Measurements from ENCODE around the gene MUC16. TPM values are rescaled to one million over a fixed set of nuclear protein-coding genes. Genes with fewer than 3 reads are reported as not detected.

Gene MUC16
- total RNA-seq, 2 experiments from 2014 or later = not detected

DNA sequence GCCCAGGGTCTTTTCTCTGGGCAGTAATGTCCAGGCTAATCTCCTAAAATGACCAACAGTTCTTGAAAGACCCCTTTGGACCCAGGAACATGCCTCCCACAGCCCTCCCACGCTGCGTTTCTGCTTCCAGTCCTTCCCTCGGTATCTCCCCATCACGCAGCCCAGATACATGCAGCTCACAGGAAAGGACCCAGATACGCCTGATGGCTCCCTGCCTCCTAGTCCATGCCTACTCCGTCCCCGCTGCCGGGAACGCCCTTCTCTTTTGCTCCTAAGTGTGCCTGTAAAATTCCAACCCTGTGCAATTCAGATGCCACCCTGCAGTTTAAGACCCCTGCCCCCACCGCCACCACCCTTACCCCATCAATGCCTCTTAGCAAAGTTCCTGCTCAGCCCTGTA is 778 bp downstream of the MUC16 start:
- peaks cover 7% of the 10 kb centered on the region for H3K27me3 Mint-ChIP-seq
- TF ChIP-seq, protein P1, sequence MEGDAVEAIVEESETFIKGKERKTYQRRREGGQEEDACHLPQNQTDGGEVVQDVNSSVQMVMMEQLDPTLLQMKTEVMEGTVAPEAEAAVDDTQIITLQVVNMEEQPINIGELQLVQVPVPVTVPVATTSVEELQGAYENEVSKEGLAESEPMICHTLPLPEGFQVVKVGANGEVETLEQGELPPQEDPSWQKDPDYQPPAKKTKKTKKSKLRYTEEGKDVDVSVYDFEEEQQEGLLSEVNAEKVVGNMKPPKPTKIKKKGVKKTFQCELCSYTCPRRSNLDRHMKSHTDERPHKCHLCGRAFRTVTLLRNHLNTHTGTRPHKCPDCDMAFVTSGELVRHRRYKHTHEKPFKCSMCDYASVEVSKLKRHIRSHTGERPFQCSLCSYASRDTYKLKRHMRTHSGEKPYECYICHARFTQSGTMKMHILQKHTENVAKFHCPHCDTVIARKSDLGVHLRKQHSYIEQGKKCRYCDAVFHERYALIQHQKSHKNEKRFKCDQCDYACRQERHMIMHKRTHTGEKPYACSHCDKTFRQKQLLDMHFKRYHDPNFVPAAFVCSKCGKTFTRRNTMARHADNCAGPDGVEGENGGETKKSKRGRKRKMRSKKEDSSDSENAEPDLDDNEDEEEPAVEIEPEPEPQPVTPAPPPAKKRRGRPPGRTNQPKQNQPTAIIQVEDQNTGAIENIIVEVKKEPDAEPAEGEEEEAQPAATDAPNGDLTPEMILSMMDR (IDR thresholded peaks at IDR 0.05) = no peak
- intact Hi-C loops (cut with micrococcal nuclease) = no loop called here
- no peak overlapping the region for H3K27ac Mint-ChIP-seq
- H3K4me3 Mint-ChIP-seq = no peak overlapping the region
- DNase-seq = no peak
- ChIA-PET CTCF (no interaction called here), POLR2A (no interaction called here)
- no peak for ATAC-seq
- H3K36me3 Mint-ChIP-seq (ENCODE audit: low read depth) = no peaks in the 10 kb centered on the region
- no peaks in the 10 kb centered on the region for H3K4me1 Mint-ChIP-seq (ENCODE audit: low read depth)
- H3K9me3 Mint-ChIP-seq = peaks cover 3% of the 10 kb centered on the region

DNA sequence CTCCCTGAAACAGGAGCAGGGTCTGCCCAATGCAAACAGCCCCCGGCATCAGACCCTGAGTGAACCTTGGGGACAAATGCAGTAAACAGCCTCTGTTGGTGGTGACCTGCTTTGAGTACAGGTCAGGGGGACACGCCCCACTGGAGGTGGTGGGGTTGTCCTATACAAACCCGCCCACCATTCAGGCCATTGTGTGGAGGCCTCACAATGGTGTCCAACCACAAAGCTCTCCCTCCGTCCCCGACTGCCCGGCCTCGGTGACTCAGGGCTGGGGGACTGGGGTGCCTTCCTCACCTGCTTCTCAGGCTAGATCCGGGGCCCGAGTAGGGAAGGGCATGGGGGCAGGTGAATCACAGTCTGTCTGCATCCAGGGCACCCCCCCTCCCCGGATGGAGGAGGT is 1.5 kb downstream of the MUC16 start:
- Mint-ChIP-seq H3K36me3 (ENCODE audit: low read depth) (no peaks in the 10 kb centered on the region), H3K4me1 (ENCODE audit: low read depth) (no peaks in the 10 kb centered on the region), H3K27ac (no peak overlapping the region), H3K4me3 (no peak overlapping the region), H3K27me3 (peaks cover 5% of the 10 kb centered on the region), H3K9me3 (no peaks in the 10 kb centered on the region)
- intact Hi-C loops (cut with micrococcal nuclease) = no loop called here
- POLR2A ChIA-PET = no interaction called here
- DNase-seq (no peak), ATAC-seq (no peak)
- TF ChIP-seq, protein P1 (IDR thresholded peaks at IDR 0.05) = no peak
- CTCF ChIA-PET = no interaction called here

DNA sequence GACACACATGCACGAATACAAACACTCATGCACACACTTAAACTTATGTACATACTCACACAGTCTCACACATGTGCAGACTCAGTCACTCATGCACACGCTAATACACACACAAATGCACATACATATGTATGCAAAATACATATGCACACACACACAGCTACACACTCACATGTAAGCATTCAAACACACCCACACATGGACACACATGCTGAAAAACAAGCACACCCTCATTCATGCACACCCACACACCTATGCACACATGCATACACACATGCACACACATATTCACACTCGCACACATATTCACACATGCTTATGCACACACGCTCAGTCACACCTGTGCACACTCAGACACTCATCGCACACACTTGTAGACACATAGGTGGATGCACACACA is 9.3 kb downstream of the MUC16 start:
- Mint-ChIP-seq H3K9me3 (no peaks in the 10 kb centered on the region), H3K27me3 (peaks cover 12% of the 10 kb centered on the region), H3K4me3 (no peak overlapping the region), H3K4me1 (ENCODE audit: low read depth) (no peaks in the 10 kb centered on the region), H3K27ac (no peak overlapping the region), H3K36me3 (ENCODE audit: low read depth) (no peaks in the 10 kb centered on the region)
- DNase-seq = no peak
- ATAC-seq = no peak
- TF ChIP-seq, protein P1 (IDR thresholded peaks at IDR 0.05) = no peak
- ChIA-PET POLR2A (no interaction called here), CTCF (no interaction called here)
- intact Hi-C loops (cut with micrococcal nuclease) = no loop called here

DNA sequence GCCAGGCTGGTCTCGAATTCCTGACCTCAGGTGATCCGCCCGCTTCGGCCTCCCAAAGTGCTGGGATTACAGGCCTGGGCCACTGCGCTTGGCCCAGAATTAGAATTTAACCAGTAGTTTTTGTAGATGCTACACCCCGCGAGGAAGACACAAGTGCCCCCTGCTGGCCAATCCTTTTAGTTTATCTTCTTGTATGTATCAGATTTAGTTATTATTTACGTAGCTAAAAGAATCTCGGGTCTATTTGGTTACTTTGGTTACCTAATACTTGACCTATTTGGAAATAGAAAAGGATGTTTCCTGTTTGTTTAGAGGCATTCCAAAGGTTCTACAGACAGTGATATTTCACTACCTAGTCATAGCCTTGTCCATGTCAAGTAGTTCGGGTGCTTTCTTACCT is 22.0 kb downstream of the MUC16 start:
- TF ChIP-seq, protein P1 (IDR thresholded peaks at IDR 0.05) = peak; percentile 20
- intact Hi-C loops (cut with micrococcal nuclease) = no loop called here
- H3K27ac Mint-ChIP-seq = no peak overlapping the region
- ATAC-seq (no peak), DNase-seq (peak; percentile 61)
- peaks cover 2% of the 10 kb centered on the region for H3K27me3 Mint-ChIP-seq
- POLR2A ChIA-PET = no interaction called here
- H3K4me1 Mint-ChIP-seq (ENCODE audit: low read depth) = no peaks in the 10 kb centered on the region
- no peaks in the 10 kb centered on the region for H3K36me3 Mint-ChIP-seq (ENCODE audit: low read depth)
- no peaks in the 10 kb centered on the region for H3K9me3 Mint-ChIP-seq
- H3K4me3 Mint-ChIP-seq = no peak overlapping the region
- CTCF ChIA-PET = interaction anchor here (0.7 to 1.1 kb wide), 7 partner anchors 11 to 334 kb away, joined by 3 to 6 read pairs (median 3); no protein-coding TSS in a partner anchor

DNA sequence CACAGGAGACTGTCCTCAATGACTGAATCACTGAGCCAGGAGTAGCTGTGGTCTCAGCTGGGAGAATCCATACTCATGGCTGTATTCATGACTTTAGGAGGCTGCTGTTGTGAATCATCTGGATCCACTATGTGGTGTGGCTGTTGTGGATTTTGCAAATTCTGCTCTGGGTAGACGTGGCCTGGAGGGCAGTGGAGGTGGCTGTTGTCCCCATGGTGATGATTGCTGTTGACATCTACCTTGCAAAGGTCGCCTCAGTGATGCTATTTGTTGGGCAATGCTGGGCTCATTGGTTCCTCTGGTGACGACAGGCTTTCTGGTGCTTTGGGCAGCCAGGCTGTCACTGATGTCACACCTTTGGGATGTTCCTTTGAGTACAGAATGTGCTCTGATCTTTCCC is 23.9 kb downstream of the MUC16 start:
- no peaks in the 10 kb centered on the region for H3K4me1 Mint-ChIP-seq (ENCODE audit: low read depth)

More for the DNA sequence above, 23.9 kb downstream of the MUC16 start:
- ATAC-seq (no peak), DNase-seq (no peak)
- Mint-ChIP-seq H3K36me3 (ENCODE audit: low read depth) (no peaks in the 10 kb centered on the region), H3K9me3 (no peaks in the 10 kb centered on the region), H3K27me3 (peaks cover 1% of the 10 kb centered on the region), H3K27ac (no peak overlapping the region), H3K4me3 (no peak overlapping the region)
- ChIA-PET POLR2A (no interaction called here), CTCF (interaction anchor here (1.3 kb wide), 1 partner anchor 406 kb away, joined by 4 read pairs; no protein-coding TSS in a partner anchor)
- intact Hi-C loops (cut with micrococcal nuclease) = no loop called here
- TF ChIP-seq, protein P1 (IDR thresholded peaks at IDR 0.05) = no peak
